Activated effector memory CD4-positive, alpha-beta T cell treated with Interleukin-2 at 50 U/mL for 16 hours (primary cell): ENCODE results near the gene CUL4B.
A peak's percentile ranks its signal among the peaks of the same experiment; 100 is the strongest.
"Not testable (repeated sequence)": the region's sequence is repeated elsewhere in the genome, so short reads cannot be mapped to it uniquely, and the experiment has no call there.

Experiments used
- DNase-seq: peaks from one replicate; pipeline ENCODE4 v3.0.0-alpha.2; 2020

CUL4B gene

DNA sequence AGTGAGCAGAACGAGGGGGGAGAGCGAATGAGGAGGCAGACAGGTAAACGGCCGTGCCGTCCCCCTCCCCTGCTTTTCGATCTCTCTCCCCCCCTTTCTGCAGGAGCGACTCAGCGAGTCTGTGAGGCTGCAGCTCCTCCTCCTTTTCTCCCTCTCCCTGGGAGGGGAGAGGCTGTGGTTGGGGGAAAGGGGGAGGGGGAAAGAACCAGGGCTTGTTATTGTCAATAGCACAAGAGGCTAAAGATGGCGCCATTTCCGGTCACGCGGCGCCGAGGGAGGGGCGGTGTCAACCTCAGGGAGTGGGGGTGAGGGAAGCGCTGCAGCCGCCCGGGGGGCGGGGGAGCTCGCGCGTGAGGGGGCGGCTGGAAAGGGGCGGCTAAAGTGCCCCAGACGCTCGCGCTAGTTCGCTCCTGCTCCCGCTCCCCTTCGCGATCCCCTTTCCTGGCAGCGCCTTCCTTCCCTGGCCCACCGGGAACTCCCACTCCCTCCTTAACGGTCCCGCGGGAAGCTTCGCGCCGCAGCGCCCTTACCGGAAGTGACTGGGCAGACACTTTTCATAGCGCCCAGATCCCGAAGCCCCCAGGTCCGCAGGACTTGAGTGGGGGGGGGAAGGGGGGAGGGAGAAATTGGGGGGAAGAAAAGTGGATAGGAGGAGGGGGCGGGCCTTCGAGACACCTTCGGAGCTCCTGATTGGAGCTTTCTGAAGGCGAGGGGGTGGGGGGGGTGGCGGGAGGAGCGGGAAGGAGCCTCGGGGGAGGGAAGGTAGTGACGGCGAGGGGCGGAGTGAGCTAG lies at the start of gene CUL4B:
TSS of gene CUL4B (minus strand) at position 121 of the 792 bp plus-strand sequence. CDS start 324 bp downstream, outside the sequence.
- peak; percentile 87 for DNase-seq

GRCh38 chrX:120604361-120604782 lies 43.6 kb upstream of the CUL4B start:
- peak; percentile 2 for DNase-seq

GRCh38 chrX:120603707-120604360 lies 43.1 kb upstream of the CUL4B start, which contains the start of gene MCTS1:
Gene MCTS1 (plus strand): TSS chrX:120604101. CDS start chrX:120604237, 136 bp downstream.
- DNase-seq = peak; percentile 67

DNA sequence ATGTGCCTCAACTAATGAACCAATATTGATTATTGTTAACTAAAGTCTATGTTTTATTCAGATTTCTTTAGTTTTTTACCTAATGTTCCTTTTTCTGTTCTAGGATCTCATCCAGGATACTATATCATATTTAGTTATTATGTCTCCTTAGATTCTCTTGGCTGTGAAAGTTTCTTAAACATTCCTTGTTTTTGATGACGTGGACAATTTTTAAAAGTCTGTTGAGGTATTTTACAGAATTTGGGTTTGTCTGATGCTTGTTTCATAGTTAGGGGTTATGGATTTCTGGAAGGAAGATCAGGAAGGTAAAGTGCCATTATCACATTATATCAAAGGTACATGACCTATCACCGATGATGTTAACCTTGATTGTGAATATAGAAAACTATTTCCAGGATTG lies 24.9 kb upstream of the CUL4B start:
- DNase-seq = no peak

DNA sequence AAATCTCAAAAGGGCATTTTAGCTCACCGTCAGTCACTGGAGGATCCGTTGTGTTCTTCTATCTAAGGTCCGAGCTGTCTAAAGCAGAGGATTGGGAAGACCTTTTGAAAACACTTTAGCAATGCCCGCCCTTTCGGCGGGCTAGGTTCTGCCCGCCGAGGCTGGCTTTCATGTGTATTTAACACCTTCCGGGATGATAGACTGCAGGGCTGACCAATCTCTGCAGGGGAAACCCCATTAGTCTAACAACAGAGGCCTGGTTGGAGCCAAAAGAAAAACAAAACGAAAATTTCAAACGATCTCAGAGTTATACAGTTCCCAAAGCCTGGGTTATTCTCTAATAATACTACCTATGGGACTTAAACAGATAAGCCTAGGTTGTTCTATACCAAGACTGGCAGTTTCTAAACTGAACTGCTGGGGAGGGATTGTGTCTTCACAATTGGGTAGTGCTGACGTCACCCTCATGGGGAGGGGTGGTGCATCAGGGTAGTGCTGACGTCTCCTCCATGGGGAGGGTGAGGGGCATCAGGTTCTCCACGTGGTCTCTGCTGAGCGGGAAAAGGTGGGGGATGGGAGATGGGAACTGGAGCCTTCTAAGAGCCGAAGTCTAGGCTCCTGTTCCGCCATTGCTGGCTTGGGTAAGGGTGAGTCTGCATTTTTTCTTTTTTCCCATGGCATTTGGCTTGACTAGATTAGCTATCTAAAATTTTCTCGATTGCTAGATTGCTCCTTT lies 14.8 kb upstream of the CUL4B start:
- DNase-seq = no peak

GRCh38 chrX:120573806-120574205 lies 13.0 kb upstream of the CUL4B start:
- DNase-seq = not testable (repeated sequence)

DNA sequence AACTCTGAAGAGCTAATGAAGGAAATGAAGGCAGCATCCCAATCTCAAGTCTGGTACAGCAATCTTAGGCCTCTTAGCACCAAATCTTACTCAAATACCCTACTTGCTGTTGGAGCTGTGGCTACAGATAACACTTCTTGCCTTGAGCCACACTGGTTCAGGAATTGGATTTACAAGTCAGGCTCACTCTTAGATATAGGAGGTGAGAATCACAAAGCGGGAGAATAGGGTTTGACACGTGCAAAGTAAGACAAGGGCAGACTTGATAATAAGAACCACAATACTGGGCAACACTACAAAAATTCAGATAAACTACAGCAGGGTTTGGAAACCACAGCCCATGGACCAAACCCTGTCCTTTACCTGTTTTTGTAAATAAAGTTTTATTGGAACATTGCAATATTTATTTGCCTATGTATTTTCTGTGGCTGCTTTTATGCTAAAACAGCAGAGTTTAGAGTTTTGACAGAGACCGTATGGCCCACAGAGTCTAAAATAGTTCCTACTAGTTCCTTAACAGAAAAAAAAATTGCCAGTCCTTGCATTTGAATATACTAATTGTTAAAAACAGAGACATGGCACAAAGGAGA lies 9.3 kb upstream of the CUL4B start:
- DNase-seq = no peak

- no peak for DNase-seq
Measured at GRCh38 chrX:120568609-120569008, 7.8 kb upstream of the CUL4B start.

- DNase-seq = no peak
Measured at GRCh38 chrX:120568035-120568434, 7.3 kb upstream of the CUL4B start.

DNA sequence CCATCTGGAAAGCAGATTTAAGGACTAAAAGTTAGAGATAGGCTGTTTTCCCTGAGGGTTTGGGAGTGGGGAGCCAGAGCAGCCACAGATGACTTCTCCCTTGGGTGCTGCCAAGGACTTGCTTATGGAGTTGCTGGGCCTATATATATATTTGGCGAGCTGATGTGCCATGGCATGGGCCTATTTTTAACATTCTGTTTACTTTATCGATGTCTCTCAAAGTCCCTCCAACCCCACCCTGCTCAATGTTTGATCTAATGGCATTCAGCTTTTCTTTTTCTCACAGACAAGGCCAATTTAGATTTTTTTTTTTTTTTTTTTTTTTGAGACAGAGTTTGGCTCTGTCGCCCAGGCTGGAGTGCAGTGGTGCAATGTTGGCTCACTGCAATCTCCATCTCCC lies 6.1 kb upstream of the CUL4B start:
- DNase-seq = no peak

DNA sequence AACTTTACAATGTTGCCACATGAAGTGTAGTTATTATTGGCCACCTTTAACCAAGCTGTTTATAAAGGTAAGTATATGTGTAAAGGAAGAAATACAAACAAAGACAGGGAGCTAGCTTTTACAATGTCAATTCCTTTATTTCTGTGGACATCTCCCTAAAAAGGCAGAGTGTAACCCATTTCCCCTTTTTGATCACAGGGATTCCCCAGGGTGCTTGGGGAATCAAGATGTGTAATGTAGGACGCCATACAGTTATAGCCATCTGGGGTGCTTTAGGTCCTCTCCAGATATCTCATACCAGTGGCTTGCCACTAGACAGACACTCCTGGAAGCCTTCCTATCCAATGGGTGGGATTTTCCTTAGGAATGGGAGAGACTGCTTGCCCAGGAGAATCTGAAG lies 4.2 kb upstream of the CUL4B start:
- no peak for DNase-seq

GRCh38 chrX:120562569-120562926 lies 1.8 kb upstream of the CUL4B start:
- DNase-seq = no peak

- DNase-seq = no peak
Measured at GRCh38 chrX:120561634-120562568, 1.1 kb upstream of the CUL4B start.

GRCh38 chrX:120560405-120560841 lies 339 bp downstream of the CUL4B start:
- peak; percentile 26 for DNase-seq

GRCh38 chrX:120559804-120560203 lies 958 bp downstream of the CUL4B start:
- no peak for DNase-seq

DNA sequence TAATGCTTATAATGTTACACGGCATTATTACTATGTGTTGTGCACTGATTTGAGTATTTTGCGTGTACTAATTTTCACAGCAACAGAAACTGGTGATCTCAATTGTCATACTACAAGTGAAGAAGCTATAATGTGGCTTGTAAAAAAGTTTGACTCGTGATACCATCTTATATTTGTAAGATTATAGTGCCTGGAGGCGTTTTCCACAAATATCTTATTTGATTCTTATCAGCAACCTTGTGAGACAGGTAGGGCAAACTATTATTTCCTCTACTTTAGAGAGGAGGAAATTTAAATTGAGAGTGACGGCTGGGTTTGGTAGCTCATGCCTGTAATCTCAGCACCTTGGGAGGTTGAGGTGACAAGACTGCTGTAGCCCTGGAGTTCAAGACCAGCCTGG lies 4.5 kb downstream of the CUL4B start:
- no peak for DNase-seq

GRCh38 chrX:120549483-120550452 lies 11.0 kb downstream of the CUL4B start:
- no peak for DNase-seq

DNA sequence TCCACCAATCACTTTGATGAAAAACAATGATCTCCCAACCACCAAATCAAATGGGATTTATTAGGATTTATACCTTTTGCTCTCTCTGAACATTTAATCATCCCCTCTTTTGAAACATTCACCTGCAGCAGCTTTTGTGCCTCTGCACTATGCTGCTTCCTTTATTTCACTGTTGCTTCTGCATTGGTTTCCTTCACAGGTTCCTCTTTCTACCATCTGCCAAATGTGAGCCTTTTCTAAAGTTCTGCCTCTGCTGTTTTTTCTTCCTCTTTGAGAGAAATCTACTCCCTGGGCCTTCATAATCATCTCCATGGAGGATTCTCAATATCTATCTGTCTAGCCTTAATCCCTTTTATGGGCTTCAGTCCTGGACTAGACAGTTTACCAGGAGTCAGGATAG lies 24.7 kb downstream of the CUL4B start:
- DNase-seq = no peak

DNA sequence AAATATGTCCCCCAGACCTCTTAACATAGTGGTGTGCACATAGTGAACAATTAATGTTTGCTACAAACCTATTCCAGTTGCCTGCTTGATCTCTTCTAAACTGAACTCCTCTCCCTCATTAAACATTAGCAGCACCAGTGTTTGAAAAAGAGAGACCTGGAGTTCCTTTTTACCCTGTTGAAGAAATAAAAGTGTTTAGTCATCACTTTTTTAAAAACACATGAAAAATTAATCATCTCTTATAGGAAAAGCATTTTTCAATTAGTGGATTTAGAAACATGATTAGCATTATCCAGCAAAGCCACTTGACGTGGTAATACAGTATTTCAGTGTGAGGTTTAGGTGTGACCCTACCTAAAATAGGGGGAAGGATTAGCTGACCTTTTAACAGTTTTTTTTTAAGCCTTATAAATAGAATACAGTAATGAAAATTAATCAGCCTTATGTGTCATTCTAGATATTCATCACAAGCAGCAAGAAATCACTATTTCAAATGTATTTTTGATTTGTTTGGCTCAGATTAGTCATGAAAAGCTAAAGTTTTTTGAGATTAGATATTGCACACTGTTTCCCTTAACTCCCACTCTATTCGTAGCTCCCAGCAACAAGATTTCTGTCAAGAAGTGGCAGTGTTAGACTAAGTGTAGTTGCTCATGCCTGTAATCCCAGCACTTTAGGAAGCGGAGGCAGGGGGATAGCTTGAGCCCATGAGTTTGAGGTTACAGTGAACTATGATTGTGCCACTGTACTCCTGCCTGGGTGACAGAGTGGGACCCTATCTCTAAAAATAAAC lies 26.2 kb downstream of the CUL4B start:
- no peak for DNase-seq

- no peak for DNase-seq
Measured at GRCh38 chrX:120522820-120523219, 37.9 kb downstream of the CUL4B start.
